Measurements from ENCODE around the gene CTSL. TPM values are rescaled to one million over a fixed set of nuclear protein-coding genes. Genes with fewer than 3 reads are reported as not detected.
A peak's percentile ranks its signal among the peaks of the same experiment; 100 is the strongest.

CTSL gene
- total RNA-seq, 2 experiments from 2014 or later: 1.4 to 1.5 TPM

DNA sequence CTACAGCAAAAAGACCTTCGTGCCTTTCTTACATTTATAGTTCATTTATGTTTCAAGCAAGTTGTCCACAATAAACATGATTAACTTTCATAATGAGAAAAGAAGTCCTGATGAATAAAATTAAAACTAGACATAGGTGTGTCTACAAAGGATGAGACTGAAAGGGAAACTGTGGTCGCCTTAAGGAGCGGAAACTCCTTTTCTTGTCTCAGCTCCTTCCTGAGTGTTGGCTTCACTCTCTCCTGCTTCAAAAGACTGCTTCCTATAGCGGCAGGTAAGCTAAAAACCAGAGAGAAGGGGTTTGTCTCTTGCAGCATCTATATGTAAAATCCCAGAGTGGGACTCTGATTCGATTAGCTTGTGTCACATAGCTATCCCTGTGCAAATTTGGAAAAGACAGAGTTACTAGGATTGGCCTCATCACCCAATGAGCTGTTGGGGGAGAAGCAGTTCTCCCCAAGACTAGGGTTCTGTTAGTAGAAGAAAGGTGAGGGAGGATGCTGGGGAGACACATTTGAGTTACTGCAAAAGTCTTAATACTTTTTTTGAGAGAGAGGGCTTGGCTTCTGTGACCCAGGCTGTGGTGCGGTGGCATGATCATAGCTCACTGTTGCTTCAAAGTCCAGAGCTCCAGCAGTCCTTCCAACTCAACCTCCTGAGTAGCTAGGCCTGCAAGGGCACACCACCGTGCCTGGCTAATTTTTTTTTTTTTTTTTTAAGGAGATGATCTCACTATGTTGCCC is 16.8 kb upstream of the CTSL start:
- Mint-ChIP-seq H3K4me3 (no peak overlapping the region), H3K9me3 (no peaks in the 10 kb centered on the region), H3K27me3 (no peaks in the 10 kb centered on the region), H3K36me3 (no peaks in the 10 kb centered on the region), H3K4me1 (peaks cover 23% of the 10 kb centered on the region), H3K27ac (no peak overlapping the region)
- DNase-seq: no peak

DNA sequence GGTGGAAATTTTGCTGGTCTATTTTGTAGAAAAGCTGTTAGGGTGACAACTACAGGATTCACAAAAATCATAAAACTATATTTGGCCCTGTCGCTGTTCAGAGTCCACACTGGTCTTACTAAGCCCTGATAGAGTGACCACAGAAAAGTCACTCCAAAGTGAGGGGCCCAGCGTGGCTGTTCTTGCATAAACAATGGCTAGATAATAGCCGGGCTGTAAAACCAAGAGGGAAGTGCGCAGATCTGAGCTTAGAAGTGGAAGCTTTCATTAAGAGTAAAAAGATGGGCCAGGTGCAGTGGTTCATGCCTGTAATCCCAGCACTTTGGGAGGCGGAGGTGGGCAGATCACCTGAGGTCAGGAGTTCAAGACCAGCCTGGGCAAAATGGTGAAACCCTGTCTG is 15.5 kb upstream of the CTSL start:
- H3K4me3 Mint-ChIP-seq: no peak overlapping the region
- no peaks in the 10 kb centered on the region for H3K36me3 Mint-ChIP-seq
- no peaks in the 10 kb centered on the region for H3K9me3 Mint-ChIP-seq
- DNase-seq: no peak
- H3K4me1 Mint-ChIP-seq: peaks cover 23% of the 10 kb centered on the region
- no peaks in the 10 kb centered on the region for H3K27me3 Mint-ChIP-seq
- no peak overlapping the region for H3K27ac Mint-ChIP-seq

DNA sequence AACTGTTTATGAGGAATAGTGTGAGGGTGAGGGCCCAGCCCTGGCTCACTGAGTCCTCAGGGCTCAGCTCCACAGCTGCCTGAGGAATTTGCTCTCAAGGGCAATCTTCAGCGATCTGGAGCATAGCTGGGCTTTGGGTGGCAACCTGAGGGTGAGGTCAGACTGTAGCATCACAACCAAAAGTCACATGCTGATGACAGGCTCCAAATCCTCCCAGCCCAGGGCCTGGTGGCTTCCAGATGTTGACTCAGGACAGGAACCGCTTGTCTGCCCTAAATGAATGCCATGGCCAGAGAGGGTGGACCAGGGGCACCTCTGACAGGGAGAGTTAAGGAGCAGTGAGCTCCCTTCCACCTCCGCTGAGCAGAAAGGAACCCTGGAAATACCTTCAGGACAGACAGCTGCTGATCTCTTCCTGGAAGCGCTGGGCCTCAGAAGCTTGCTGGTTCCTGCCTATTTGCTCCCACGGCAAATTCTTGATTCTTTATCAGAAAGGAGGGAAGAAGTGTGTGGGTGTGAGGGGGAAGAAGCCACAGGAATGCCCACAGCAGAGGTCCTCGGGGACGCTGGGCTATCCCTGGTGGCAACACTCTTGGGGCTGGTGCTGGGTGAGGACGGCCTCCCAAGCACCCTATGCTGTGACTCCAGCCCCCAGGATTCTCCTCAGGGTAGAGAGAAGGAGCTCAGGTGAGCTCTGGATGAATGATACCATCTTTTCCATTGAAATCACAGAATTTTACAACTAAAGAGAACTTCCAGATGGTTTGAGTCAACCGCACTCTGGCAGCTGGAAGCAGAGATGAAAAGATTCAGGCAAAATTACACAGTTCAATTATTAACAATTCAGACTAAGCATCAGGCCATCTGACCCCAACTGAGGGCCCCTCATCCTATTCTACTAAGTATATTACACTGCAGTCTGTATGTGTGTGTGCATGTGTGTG is 13.8 kb upstream of the CTSL start:
- no peak overlapping the region for H3K4me3 Mint-ChIP-seq
- no peaks in the 10 kb centered on the region for H3K27me3 Mint-ChIP-seq
- no peak for DNase-seq
- H3K9me3 Mint-ChIP-seq: no peaks in the 10 kb centered on the region
- H3K27ac Mint-ChIP-seq: no peak overlapping the region
- H3K36me3 Mint-ChIP-seq: no peaks in the 10 kb centered on the region
- peaks cover 23% of the 10 kb centered on the region for H3K4me1 Mint-ChIP-seq

DNA sequence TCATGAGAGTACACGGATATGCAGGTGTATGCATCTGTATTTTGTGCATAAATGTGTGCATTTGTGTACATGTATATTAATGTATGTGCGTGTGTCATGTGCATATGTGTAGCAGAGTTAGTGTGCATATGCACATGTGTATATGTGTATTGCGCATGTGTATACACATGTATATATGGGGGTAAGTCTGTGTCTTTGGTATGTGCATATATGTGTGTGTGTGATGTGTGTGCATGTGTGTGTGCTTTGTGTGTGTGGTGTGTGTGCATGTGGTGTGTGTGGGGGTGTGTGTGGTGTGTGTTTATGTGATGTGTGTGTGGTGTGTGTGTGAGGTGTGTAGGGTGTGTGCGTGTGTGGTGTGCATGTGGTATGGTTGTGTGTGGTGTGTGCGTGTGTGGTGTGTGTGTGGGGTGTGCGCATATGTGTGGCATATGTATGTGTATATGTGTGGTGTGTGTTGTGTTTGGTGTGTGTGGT is 13.1 kb upstream of the CTSL start:
- Mint-ChIP-seq H3K36me3 (no peaks in the 10 kb centered on the region), H3K4me1 (peaks cover 19% of the 10 kb centered on the region), H3K27ac (no peak overlapping the region), H3K27me3 (no peaks in the 10 kb centered on the region), H3K9me3 (no peaks in the 10 kb centered on the region), H3K4me3 (no peak overlapping the region)
- no peak for DNase-seq

DNA sequence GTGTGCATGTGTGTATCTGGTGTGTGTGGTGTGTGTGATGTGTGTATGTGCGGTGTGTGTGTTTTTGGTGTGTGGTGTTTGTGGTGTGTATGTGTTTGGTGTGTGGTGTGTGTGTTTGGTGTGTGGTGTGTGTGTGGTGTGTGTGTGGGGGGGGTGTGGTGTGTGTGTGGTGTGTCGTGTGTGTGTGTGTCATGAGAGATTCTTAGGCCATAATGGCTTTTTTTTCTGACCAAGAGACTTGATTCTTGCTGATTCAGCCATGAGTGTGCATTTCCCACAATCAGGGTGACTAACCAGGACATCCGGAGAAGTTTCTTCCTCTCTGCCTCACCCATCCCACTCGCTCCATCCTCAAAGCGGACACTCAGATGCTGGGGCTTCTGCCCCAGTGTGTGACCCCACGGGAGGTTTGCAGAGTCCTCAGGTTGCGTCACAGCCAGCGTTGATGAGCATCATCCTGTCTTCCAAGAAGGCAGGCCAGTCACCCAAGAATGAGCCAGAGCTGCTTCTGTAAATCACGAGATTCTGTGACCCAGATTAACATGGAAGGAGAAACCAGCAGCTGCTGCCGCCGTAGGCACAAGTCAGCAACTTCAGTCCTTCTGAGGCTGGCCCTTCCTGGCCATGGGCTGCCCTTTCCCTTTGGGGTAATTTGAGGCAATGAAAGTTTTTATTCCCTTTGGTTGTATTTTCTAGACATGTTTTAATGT is 12.5 kb upstream of the CTSL start:
- H3K4me3 Mint-ChIP-seq: no peak overlapping the region
- no peak for DNase-seq

DNA sequence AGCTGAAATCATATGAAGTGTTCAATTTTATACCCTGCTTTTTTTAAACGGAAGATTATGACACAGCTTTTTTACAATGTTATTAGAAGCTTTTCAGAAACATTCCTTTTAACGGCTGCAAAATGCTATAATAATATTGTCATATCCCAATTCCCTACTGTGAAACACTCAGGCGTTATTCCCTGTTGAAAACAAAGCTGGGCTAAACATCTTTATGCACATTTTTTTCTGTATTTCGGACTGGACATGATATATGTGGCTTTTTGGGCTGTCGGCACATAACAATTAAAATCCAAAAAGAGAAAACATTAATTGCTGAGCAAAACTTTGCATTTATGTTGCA is 12.0 kb upstream of the CTSL start:
- Mint-ChIP-seq H3K27ac (no peak overlapping the region), H3K4me3 (no peak overlapping the region), H3K9me3 (no peaks in the 10 kb centered on the region), H3K4me1 (peaks cover 9% of the 10 kb centered on the region), H3K36me3 (no peaks in the 10 kb centered on the region), H3K27me3 (no peaks in the 10 kb centered on the region)
- DNase-seq: no peak

More for the DNA sequence above, 12.5 kb upstream of the CTSL start:
- Mint-ChIP-seq H3K27ac (no peak overlapping the region), H3K27me3 (no peaks in the 10 kb centered on the region), H3K9me3 (no peaks in the 10 kb centered on the region), H3K4me1 (peaks cover 15% of the 10 kb centered on the region), H3K36me3 (no peaks in the 10 kb centered on the region)

DNA sequence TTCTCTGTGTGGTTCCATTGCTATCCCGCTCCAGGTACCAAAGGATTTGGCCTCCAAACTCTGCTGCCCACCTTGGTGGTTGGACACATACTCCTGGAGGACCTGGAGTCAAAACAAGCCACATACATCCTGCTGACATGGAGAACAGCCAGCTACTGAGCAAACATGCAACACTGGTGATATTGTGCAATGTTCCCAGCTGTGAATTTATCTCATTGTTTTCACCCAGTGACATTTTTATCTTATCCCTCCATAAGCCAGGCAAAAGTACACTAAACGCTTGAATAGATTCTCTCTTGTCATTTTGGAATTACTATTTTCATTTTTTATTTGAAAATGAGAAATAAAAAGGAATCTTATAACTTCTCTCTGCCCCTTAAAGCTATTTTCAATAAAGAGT is 11.1 kb upstream of the CTSL start:
- no peaks in the 10 kb centered on the region for H3K36me3 Mint-ChIP-seq

DNA sequence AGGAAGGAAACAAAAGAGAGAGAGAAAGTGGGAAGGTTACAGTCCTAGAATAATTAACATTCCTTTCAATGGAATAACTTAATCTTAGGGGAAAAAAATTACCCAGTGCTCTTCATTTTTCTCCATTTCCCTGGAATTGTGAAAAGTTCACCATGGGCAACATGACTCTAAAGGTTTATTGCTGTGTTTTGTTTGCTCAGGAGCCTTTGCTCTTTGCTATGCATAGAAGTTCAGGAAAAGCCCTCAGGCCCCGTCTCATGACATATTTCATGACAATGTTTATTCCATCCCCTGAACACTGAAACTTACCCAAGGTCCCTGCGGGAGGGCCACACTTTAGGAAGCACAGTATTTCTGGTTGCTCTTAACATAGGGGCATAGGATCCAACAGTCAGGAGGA is 9.8 kb upstream of the CTSL start:
- no peak for DNase-seq
- H3K27ac Mint-ChIP-seq: no peak overlapping the region
- no peaks in the 10 kb centered on the region for H3K27me3 Mint-ChIP-seq
- no peak overlapping the region for H3K4me3 Mint-ChIP-seq
- no peaks in the 10 kb centered on the region for H3K9me3 Mint-ChIP-seq
- no peaks in the 10 kb centered on the region for H3K4me1 Mint-ChIP-seq
- H3K36me3 Mint-ChIP-seq: no peaks in the 10 kb centered on the region

More for the DNA sequence above, 11.1 kb upstream of the CTSL start:
- no peak for DNase-seq
- H3K27ac Mint-ChIP-seq: no peak overlapping the region
- H3K4me3 Mint-ChIP-seq: no peak overlapping the region
- peaks cover 2% of the 10 kb centered on the region for H3K4me1 Mint-ChIP-seq
- no peaks in the 10 kb centered on the region for H3K27me3 Mint-ChIP-seq
- H3K9me3 Mint-ChIP-seq: no peaks in the 10 kb centered on the region

DNA sequence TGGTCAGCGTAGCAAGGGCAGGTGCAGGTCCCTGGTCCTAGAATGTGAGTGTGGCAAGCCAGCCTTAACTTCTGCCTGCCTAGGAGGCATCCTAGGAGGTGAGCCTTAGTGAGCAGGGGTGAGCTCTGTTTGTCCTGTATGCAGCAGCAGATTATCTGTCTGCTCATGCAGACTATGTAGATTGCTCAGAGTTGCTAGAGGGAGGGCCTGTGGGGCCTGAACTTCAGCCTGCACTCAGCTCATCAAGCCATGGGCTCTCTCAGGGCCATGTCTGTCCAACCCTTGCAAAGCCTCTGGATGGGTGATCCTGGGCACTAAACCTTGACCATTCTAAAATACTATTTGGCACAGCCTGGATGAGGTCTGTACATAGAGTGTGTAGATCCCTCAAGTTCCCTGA is 8.5 kb upstream of the CTSL start:
- Mint-ChIP-seq H3K36me3 (no peaks in the 10 kb centered on the region), H3K4me1 (no peaks in the 10 kb centered on the region), H3K4me3 (no peak overlapping the region), H3K27me3 (no peaks in the 10 kb centered on the region), H3K27ac (no peak overlapping the region), H3K9me3 (no peaks in the 10 kb centered on the region)
- no peak for DNase-seq

DNA sequence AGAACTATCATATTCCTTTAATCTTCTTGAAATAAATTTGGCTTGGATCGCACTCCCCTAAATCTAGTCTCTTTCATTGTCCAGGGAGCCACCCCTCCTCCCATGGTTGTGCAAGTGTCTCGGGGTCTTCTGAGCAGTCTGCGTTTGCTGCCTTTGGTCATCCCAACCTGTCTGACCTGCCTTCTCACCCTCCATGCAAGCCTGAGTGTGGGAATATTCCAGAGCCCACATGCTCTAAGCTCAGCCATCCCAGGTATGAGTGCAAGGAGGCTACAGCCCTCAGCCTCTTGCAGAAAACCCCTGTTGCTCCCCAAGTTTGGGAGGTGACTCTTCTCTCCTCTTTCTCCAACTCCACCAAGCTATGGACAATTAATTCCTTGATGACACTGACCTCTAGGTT is 7.7 kb upstream of the CTSL start:
- Mint-ChIP-seq H3K4me3 (no peak overlapping the region), H3K27ac (no peak overlapping the region), H3K9me3 (no peaks in the 10 kb centered on the region)

DNA sequence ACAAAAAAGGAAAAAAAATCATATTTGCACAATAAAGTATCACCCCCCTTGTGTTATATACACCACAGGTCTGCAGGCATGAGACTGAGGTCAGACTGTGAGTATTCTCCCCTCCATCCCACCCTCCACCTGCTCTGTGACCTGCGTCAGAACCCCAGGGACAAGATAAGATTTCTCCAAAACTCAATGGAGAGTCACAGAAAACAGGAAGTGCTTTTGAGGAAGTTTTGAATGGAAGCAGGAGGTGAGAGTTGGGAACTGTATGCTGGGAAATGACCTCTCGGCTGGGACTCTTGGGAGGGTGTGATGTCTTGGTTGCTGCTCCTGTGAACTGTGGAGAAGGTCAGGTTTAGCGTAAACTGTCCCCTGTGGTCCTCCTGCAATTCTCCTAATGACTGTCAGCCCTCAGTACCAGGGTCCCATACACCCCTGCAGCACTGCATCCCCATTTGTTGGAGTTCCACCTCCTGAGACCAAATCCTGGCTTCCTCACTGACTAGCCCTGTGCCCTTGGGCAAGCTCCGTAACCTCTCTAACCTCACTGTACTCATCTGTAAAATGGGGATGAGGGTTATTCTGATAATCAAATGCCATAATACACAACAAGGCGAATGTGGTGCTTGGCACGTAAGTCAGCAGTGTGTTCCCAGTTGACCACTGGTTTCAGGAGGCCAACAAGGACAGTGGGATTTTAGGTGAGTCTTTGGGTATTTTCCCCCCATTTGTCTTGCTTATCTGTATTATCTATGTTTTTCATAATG is 6.9 kb upstream of the CTSL start:
- DNase-seq: no peak
- peaks cover 7% of the 10 kb centered on the region for H3K27me3 Mint-ChIP-seq
- H3K36me3 Mint-ChIP-seq: no peaks in the 10 kb centered on the region
- no peaks in the 10 kb centered on the region for H3K9me3 Mint-ChIP-seq
- no peaks in the 10 kb centered on the region for H3K4me1 Mint-ChIP-seq
- H3K27ac Mint-ChIP-seq: no peak overlapping the region
- H3K4me3 Mint-ChIP-seq: no peak overlapping the region

More for the DNA sequence above, 7.7 kb upstream of the CTSL start:
- H3K4me1 Mint-ChIP-seq: no peaks in the 10 kb centered on the region
- no peaks in the 10 kb centered on the region for H3K36me3 Mint-ChIP-seq
- H3K27me3 Mint-ChIP-seq: peaks cover 3% of the 10 kb centered on the region
- no peak for DNase-seq

DNA sequence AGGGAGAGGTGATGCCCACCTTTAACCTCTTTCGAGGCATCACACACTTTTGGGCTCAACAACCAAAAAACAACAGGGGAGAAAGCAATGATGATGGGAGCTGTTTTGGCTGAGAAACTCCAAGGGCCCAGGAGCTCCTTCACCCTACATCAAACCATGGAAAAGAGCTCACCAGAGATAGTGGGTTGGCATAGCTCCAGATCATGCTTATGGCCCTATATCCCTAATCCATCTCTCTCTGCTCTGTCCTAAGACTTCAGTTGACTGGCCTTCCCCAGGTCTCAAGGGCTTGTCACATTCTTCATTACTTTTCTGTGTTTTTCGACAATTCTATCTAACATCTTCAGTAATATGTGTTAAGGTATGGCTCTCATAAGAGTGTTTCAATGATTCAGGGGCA is 5.7 kb upstream of the CTSL start:
- no peak overlapping the region for H3K27ac Mint-ChIP-seq
- H3K9me3 Mint-ChIP-seq: no peaks in the 10 kb centered on the region
- H3K4me3 Mint-ChIP-seq: no peak overlapping the region
- DNase-seq: no peak
- H3K4me1 Mint-ChIP-seq: no peaks in the 10 kb centered on the region
- H3K27me3 Mint-ChIP-seq: peaks cover 16% of the 10 kb centered on the region
- H3K36me3 Mint-ChIP-seq: no peaks in the 10 kb centered on the region

DNA sequence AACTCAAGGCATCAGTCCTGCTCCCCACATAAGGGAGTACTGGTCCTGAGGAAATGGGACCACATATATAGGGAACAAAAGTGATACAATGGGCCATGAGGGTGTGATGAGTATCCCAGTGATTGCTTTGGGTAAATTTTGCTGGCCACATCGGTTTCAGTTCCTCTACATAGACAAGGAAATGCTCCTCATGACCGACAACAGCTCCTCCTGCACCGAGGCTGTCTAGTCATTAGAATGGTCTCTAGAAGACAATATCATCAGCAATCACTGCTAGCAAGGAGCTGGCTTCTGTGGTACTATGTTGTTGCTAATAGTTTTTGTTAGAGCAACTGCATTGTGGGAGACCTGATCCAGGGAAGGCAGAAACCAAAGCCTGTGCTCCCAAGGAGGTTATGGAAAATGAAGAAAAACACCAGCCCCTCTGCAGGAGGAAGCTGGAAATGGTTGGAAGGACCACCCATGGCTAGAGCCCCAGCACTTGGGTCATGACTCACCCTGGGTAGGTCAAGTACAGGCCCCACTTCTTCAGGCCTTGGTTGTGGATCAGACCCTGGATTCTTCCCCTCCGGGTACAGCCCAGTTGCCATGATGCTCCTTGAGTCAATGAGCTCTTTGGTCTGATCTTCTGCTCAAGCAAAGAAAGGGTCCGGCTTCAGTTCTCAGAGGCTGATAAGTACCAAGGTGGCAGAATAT is 3.4 kb upstream of the CTSL start:
- no peaks in the 10 kb centered on the region for H3K36me3 Mint-ChIP-seq
- no peaks in the 10 kb centered on the region for H3K9me3 Mint-ChIP-seq
- no peak overlapping the region for H3K4me3 Mint-ChIP-seq
- H3K4me1 Mint-ChIP-seq: no peaks in the 10 kb centered on the region
- H3K27ac Mint-ChIP-seq: no peak overlapping the region
- no peak for DNase-seq
- peaks cover 26% of the 10 kb centered on the region for H3K27me3 Mint-ChIP-seq

DNA sequence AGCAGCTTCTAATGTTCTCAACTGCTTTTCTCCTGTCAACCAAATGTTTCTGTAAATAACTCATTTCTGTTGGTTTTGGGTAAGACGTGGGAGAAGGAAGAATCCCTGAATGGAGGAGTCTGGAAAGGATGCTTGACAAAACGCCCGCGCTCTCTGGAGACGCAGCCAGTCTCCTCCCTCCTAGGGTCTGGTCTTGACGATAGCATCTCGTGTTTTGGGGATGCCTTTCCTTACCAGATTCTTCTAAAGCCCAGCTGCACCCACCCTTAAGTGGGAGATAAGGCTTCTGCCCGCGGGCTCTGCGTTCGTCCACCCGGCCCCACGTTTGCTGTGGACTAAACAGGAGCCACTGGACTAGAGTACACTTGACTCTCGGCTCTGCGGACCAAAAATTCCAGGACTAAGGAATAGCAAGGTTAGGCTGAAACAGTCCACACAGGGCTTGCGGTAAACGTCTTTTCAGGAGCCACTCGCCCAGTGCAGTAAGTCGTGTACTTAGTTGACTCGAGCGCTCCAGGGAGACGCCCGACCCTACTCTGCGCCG is 491 bp upstream of the CTSL start:
- DNase-seq: no peak
- Mint-ChIP-seq H3K27me3 (peaks cover 26% of the 10 kb centered on the region), H3K4me3 (peak overlapping the region; percentile 81), H3K27ac (no peak overlapping the region), H3K9me3 (no peaks in the 10 kb centered on the region), H3K36me3 (no peaks in the 10 kb centered on the region), H3K4me1 (peaks cover 1% of the 10 kb centered on the region)
